ENCODE data around the gene NEMP1. TPM values are rescaled to one million over a fixed set of nuclear protein-coding genes. Genes with fewer than 3 reads are reported as not detected.

NEMP1 gene
- total RNA-seq, 1 experiment from 2014 or later, result 16.4 TPM

DNA sequence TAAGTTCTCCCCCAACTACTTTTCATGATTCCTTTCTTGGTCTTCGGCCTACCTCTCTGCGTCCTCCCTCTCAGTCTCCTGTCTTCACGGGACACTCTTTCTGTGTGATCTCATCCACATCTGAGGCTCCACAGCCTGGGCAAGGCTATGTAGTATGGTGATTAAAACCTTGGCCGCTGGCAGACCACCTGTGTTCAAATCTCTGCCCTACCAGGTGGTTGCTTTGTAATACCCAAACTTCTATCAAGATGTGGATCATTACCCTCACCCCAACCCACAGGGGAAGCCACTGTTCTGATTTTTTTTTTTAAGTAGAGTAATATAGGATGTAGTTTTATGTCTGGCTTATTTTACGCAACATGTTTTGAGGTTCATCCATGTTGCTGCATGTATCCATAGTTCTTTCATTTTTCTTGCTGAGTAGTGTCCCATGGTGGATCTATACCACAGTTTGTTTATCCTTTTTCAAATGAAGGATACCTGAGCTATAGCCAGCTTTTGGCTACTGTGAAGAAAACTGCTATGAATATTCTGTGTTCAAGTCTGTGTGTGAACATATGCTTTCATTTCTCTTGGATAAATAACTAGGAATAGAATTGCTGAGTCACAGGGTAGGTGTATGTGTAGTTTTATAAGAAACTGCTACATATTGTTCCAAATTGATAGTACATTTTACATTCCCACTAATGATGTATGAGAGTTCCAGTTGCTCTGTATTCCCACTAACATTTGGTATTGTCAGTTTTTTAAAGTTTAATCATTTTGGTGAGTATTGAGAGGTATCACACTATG, 40.9 kb upstream of the NEMP1 start:
- TF ChIP-seq EZH2 (IDR thresholded peaks at IDR 0.05; ENCODE audit: low read length, unreplicated experiment) (no peak), EZH2phosphoT487 (IDR thresholded peaks at IDR 0.05; ENCODE audit: borderline replicate concordance, low read length) (no peak)
- TF ChIP-seq, protein P1, sequence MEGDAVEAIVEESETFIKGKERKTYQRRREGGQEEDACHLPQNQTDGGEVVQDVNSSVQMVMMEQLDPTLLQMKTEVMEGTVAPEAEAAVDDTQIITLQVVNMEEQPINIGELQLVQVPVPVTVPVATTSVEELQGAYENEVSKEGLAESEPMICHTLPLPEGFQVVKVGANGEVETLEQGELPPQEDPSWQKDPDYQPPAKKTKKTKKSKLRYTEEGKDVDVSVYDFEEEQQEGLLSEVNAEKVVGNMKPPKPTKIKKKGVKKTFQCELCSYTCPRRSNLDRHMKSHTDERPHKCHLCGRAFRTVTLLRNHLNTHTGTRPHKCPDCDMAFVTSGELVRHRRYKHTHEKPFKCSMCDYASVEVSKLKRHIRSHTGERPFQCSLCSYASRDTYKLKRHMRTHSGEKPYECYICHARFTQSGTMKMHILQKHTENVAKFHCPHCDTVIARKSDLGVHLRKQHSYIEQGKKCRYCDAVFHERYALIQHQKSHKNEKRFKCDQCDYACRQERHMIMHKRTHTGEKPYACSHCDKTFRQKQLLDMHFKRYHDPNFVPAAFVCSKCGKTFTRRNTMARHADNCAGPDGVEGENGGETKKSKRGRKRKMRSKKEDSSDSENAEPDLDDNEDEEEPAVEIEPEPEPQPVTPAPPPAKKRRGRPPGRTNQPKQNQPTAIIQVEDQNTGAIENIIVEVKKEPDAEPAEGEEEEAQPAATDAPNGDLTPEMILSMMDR (conservative IDR thresholded peaks at IDR 0.05; ENCODE audit: low read depth, low read length), result no peak
- no peaks in the 10 kb centered on the region for H3K27me3 ChIP-seq (ENCODE audit: low read length)
- ATAC-seq (no peak), DNase-seq (no peak)
- H3F3A ChIP-seq (ENCODE audit: low read length, unreplicated experiment), result no peaks in the 10 kb centered on the region
- H3K4me2 ChIP-seq (ENCODE audit: low read length), result peak overlapping the region; percentile 9; the same call in 1 of the 2 replicates
- no peak overlapping the region for H3K4me3 ChIP-seq (ENCODE audit: low read length)
- H3K4me1 ChIP-seq (ENCODE audit: insufficient read depth, low read length), result peaks cover 18% of the 10 kb centered on the region
- H3K36me3 ChIP-seq (ENCODE audit: low read depth, low read length), result no peaks in the 10 kb centered on the region
- no TSS peak for BruUV-seq (replicated peaks)
- no peaks in the 10 kb centered on the region for H3K9me3 ChIP-seq (ENCODE audit: low read length)
- no peaks in the 10 kb centered on the region for H3K9me2 ChIP-seq (replicated peaks; ENCODE audit: low read length)
- POLR2A ChIA-PET (ENCODE audit: unreplicated experiment), result no interaction called here
- H3K9ac ChIP-seq (ENCODE audit: low read length), result no peak overlapping the region
- intact Hi-C loops (cut with micrococcal nuclease), result no loop called here
- H4K20me1 ChIP-seq (ENCODE audit: low read length), result no peaks in the 10 kb centered on the region
- CTCF ChIA-PET, result interaction anchor here (0.5 kb wide), 1 partner anchor 51 kb away, joined by 4 read pairs; no protein-coding TSS in a partner anchor
- no peaks in the 10 kb centered on the region for H3K79me2 ChIP-seq (ENCODE audit: low read length)
- H3K27ac ChIP-seq (ENCODE audit: low read length), result peak overlapping the region; percentile 63
- H2AFZ ChIP-seq (ENCODE audit: low read length), result peak overlapping the region; percentile 51

DNA sequence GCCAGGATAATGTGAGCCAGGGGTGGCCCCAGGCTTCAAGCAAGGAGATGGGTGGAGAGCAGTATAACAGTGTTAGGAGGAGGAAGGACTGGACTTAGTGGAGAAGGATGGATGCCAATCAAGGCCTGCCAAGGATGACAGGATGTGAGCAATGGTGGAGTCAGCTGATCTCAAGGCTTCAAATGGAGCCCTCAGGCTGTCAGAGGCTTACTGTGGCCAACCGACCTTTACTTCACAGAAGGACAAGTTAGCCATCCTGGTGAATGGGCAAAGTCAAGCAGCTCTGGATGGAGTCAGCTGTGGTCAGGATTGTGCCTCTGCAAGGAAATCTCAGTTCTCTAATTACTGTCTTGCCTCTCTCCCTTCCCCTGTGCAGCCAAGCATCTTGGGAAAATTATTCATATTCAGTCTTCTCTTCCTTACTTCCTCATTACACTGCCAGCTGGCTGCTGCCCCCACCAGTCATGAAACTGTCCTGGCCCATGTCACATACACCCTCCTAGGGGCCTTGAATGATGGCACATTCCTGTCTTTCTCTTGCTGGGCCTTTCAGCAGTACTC, 40.2 kb upstream of the NEMP1 start:
- intact Hi-C loops (cut with micrococcal nuclease), result no loop called here

More for the DNA sequence above, 40.2 kb upstream of the NEMP1 start:
- H3K79me2 ChIP-seq (ENCODE audit: low read length), result no peaks in the 10 kb centered on the region
- POLR2A ChIA-PET (ENCODE audit: unreplicated experiment), result no interaction called here
- peaks cover 18% of the 10 kb centered on the region for H3K4me1 ChIP-seq (ENCODE audit: insufficient read depth, low read length)
- ATAC-seq (peak; percentile 95), DNase-seq (peak; percentile 87)
- no peaks in the 10 kb centered on the region for H3F3A ChIP-seq (ENCODE audit: low read length, unreplicated experiment)
- no peaks in the 10 kb centered on the region for H3K36me3 ChIP-seq (ENCODE audit: low read depth, low read length)
- no peaks in the 10 kb centered on the region for H3K9me3 ChIP-seq (ENCODE audit: low read length)
- no peaks in the 10 kb centered on the region for H3K27me3 ChIP-seq (ENCODE audit: low read length)
- CTCF ChIA-PET, result interaction anchor here (0.5 to 0.6 kb wide), 2 partner anchors 50 to 1123 kb away, joined by 4 to 8 read pairs; no protein-coding TSS in a partner anchor
- no peaks in the 10 kb centered on the region for H4K20me1 ChIP-seq (ENCODE audit: low read length)
- BruUV-seq (replicated peaks), result no TSS peak
- H3K4me2 ChIP-seq (ENCODE audit: low read length), result peak overlapping the region; percentile 24; the same call in 1 of the 2 replicates
- no peak overlapping the region for H3K9ac ChIP-seq (ENCODE audit: low read length)
- peak overlapping the region; percentile 51 for H2AFZ ChIP-seq (ENCODE audit: low read length)
- H3K9me2 ChIP-seq (replicated peaks; ENCODE audit: low read length), result no peaks in the 10 kb centered on the region
- H3K27ac ChIP-seq (ENCODE audit: low read length), result peak overlapping the region; percentile 63
- TF ChIP-seq, protein P1 (conservative IDR thresholded peaks at IDR 0.05; ENCODE audit: low read depth, low read length), result no peak
- no peak for TF ChIP-seq EZH2 (IDR thresholded peaks at IDR 0.05; ENCODE audit: low read length, unreplicated experiment)
- TF ChIP-seq EZH2phosphoT487 (IDR thresholded peaks at IDR 0.05; ENCODE audit: borderline replicate concordance, low read length), result no peak
- H3K4me3 ChIP-seq (ENCODE audit: low read length), result no peak overlapping the region
